H9 (cell line): Measurements from ENCODE around the gene CHD1. TPM values are rescaled to one million over a fixed set of nuclear protein-coding genes. Genes with fewer than 3 reads are reported as not detected.

Experiments used
- DNase-seq: peaks from one replicate; pipeline ENCODE4 v3.0.0-alpha.2; 2017
- H2AFZ ChIP-seq: one replicate; pipeline ENCODE4 v1.6.1; 2013; ENCODE audit warnings: mild to moderate bottlenecking, low read length, control low read depth, moderate library complexity
- H2AK5ac ChIP-seq: 2 replicates; pipeline ENCODE4 v1.6.1; 2013; ENCODE audit warnings: low read length, control low read depth, mixed read lengths; ENCODE audit not compliant: insufficient read length
- H2BK120ac ChIP-seq: one replicate; pipeline ENCODE4 v1.6.1; 2013; ENCODE audit warnings: low read depth, mild to moderate bottlenecking, low read length, control low read depth, inconsistent platforms; ENCODE audit not compliant: poor library complexity, severe bottlenecking
- H2BK12ac ChIP-seq: 2 replicates; pipeline ENCODE4 v1.6.1; 2013; ENCODE audit warnings: low read length, control low read depth, mixed read lengths, low read depth; ENCODE audit not compliant: insufficient read length
- H2BK15ac ChIP-seq: 2 replicates; pipeline ENCODE4 v1.6.1; 2013; ENCODE audit warnings: low read depth, low read length, control low read depth
- H2BK20ac ChIP-seq: one replicate; pipeline ENCODE4 v1.6.1; 2013; ENCODE audit warnings: low read depth, mild to moderate bottlenecking, low read length, control low read depth, inconsistent platforms; ENCODE audit not compliant: poor library complexity, severe bottlenecking
- H2BK5ac ChIP-seq: 2 replicates; pipeline ENCODE4 v1.6.1; 2013; ENCODE audit warnings: low read length, control low read depth, mixed read lengths; ENCODE audit not compliant: insufficient read length
- H3K14ac ChIP-seq: 2 replicates; pipeline ENCODE4 v1.6.1; 2013; ENCODE audit warnings: low read length, control low read depth; ENCODE audit not compliant: insufficient read depth
- H3K18ac ChIP-seq: 2 replicates; pipeline ENCODE4 v1.6.1; 2013; ENCODE audit warnings: low read depth, mild to moderate bottlenecking, mixed read lengths, low read length, control low read depth; ENCODE audit not compliant: insufficient read length
- H3K23ac ChIP-seq: 2 replicates; pipeline ENCODE4 v1.6.1; 2013; ENCODE audit warnings: low read length, control low read depth, mixed read lengths, low read depth; ENCODE audit not compliant: insufficient read length
- H3K23me2 ChIP-seq: 2 replicates; pipeline ENCODE4 v1.6.1; 2013; ENCODE audit warnings: low read depth, mild to moderate bottlenecking, mixed read lengths, low read length, control low read depth; ENCODE audit not compliant: insufficient read length, poor library complexity, severe bottlenecking
- H3K27ac ChIP-seq: 2 replicates; pipeline ENCODE4 v1.5.1; 2013; ENCODE audit warnings: low read length, control low read depth, mixed read lengths, low read depth; ENCODE audit not compliant: insufficient read length
- H3K27me3 ChIP-seq: 2 replicates; pipeline ENCODE4 v1.6.1; 2013; ENCODE audit warnings: low read length, control low read depth, inconsistent platforms; ENCODE audit not compliant: insufficient read depth
- H3K4ac ChIP-seq: 2 replicates; pipeline ENCODE4 v1.6.1; 2013; ENCODE audit warnings: low read depth, mild to moderate bottlenecking, control low read depth, inconsistent platforms, low read length, moderate library complexity
- H3K4me1 ChIP-seq: 2 replicates; pipeline ENCODE4 v1.6.1; 2013; ENCODE audit warnings: low read length, control low read depth, inconsistent platforms; ENCODE audit not compliant: insufficient read depth
- H3K4me2 ChIP-seq: 2 replicates; pipeline ENCODE4 v1.6.1; 2013; ENCODE audit warnings: low read length, control low read depth, mixed read lengths; ENCODE audit not compliant: insufficient read length, insufficient read depth
- H3K56ac ChIP-seq: 2 replicates; pipeline ENCODE4 v1.6.1; 2013; ENCODE audit warnings: low read depth, mild to moderate bottlenecking, mixed read lengths, low read length, control low read depth; ENCODE audit not compliant: insufficient read length
- H3K79me1 ChIP-seq: 2 replicates; pipeline ENCODE4 v1.6.1; 2013; ENCODE audit warnings: low read depth, mild to moderate bottlenecking, moderate library complexity, low read length, control low read depth, inconsistent platforms; ENCODE audit not compliant: insufficient read depth, poor library complexity, severe bottlenecking
- H3K79me2 ChIP-seq: 2 replicates; pipeline ENCODE4 v1.6.1; 2013; ENCODE audit warnings: low read length, control low read depth, inconsistent platforms; ENCODE audit not compliant: insufficient read depth
- H3K9ac ChIP-seq: 2 replicates; pipeline ENCODE4 v1.6.1; 2013; ENCODE audit warnings: low read length, control low read depth, mixed read lengths; ENCODE audit not compliant: insufficient read length; ENCODE audit errors: extremely low read depth
- H3K9me3 ChIP-seq: one replicate; pipeline ENCODE4 v1.6.1; 2013; ENCODE audit warnings: low read depth, low read length, inconsistent platforms; ENCODE audit not compliant: control insufficient read depth
- H3T11ph ChIP-seq: one replicate; pipeline ENCODE4 v1.6.1; 2013; ENCODE audit warnings: mild to moderate bottlenecking, low read length, control low read depth, inconsistent platforms
- H4K20me1 ChIP-seq: one replicate; pipeline ENCODE4 v1.6.1; 2013; ENCODE audit not compliant: control insufficient read depth, insufficient read length, insufficient read depth
- H4K5ac ChIP-seq: 2 replicates; pipeline ENCODE4 v1.6.1; 2013; ENCODE audit warnings: low read depth, mild to moderate bottlenecking, mixed read lengths, low read length, control low read depth; ENCODE audit not compliant: insufficient read length
- H4K8ac ChIP-seq: replicated peaks from 2 replicates; pipeline ENCODE4 v1.6.1; 2013; ENCODE audit warnings: low read length, control low read depth, mixed read lengths, low read depth; ENCODE audit not compliant: insufficient read length
- H4K91ac ChIP-seq: 2 replicates; pipeline ENCODE4 v1.6.1; 2013; ENCODE audit warnings: low read depth, mild to moderate bottlenecking, moderate library complexity, mixed read lengths, low read length, control low read depth; ENCODE audit not compliant: insufficient read length
- H3K27ac Mint-ChIP-seq, 3 experiments: 2 replicates in 2 of 3; 3 replicates in 1 of 3; pipeline ENCODE4 v1.8.0; 2020 to 2021; ENCODE audit warnings: mixed read lengths in 3 of 3, mild to moderate bottlenecking in 1 of 3, moderate library complexity in 1 of 3
- H3K27me3 Mint-ChIP-seq: 2 replicates; pipeline ENCODE4 v1.8.0; 2021; ENCODE audit warnings: low read depth, mild to moderate bottlenecking, moderate library complexity, mixed read lengths
- H3K36me3 Mint-ChIP-seq, 3 experiments: 2 replicates in 2 of 3; 3 replicates in 1 of 3; pipeline ENCODE4 v1.8.0; 2020 to 2021; ENCODE audit warnings: low read depth in 3 of 3, mixed read lengths in 3 of 3; ENCODE audit not compliant: insufficient read depth in 1 of 3
- H3K4me1 Mint-ChIP-seq, 2 experiments: 2 replicates each; pipeline ENCODE4 v1.8.0; 2020; ENCODE audit warnings: mixed read lengths in 2 of 2
- H3K4me3 Mint-ChIP-seq, 2 experiments: 2 replicates in 1 of 2; 3 replicates in 1 of 2; pipeline ENCODE4 v1.8.0; 2020 to 2021; ENCODE audit warnings: mild to moderate bottlenecking in 2 of 2, mixed read lengths in 2 of 2, moderate library complexity in 1 of 2
- H3K9me3 Mint-ChIP-seq, 2 experiments: 2 replicates in 1 of 2; 3 replicates in 1 of 2; pipeline ENCODE4 v1.8.0; 2020; ENCODE audit warnings: mild to moderate bottlenecking in 2 of 2, mixed read lengths in 2 of 2, moderate library complexity in 1 of 2
- WGBS: extraction: QIAGEN DNeasy Blood & Tissue Kit; methylation state at CpG from one replicate; pipeline ENCODE4 v1.1.7; 2013; ENCODE audit warnings: missing lambda C conversion rate, low lambda C conversion rate, mixed read lengths; ENCODE audit not compliant: insufficient read length; ENCODE audit errors: extremely low coverage; 5-methylcytosine and 5-hydroxymethylcytosine counted together
- total RNA-seq: library from RNA; stranded (reverse); gene quantifications from 2 replicates; pipeline ENCODE4 v1.2.1, GENCODE V29; 2021
- TF ChIP-seq, protein P1 (sequence below): fragments of 200-600 bp; sonication (generic); conservative IDR thresholded peaks from 3 replicates; pipeline ENCODE4 v1.8.0; 2021; ENCODE audit warnings: antibody characterized with exemption, mild to moderate bottlenecking

The CHD1 gene
- total RNA-seq, 1 experiment from 2014 or later: 62.7 TPM

DNA sequence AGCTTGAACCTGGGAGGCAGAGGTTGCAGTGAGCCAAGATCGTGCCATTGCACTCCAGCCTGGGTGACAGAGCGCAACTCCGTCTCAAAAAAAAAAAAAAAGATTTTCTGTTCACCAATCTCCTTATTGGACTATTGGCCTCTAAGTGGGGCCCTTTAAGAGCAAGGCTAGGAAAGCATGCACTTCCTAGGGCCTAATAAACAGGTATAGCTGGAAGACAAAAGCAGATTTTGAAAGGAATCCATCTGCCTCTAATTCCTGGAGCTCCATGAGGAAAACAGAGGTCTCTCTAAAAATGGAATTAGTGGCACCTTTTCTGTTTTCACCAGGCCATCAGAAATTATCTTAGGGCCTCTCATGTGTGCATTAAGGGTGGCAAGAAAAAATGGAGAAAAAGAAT lies 85.3 kb downstream of the CHD1 start:
- H2BK5ac ChIP-seq: no peak overlapping the region
- H3K79me2 ChIP-seq: no peaks in the 10 kb centered on the region
- H3K9me3 Mint-ChIP-seq: peaks cover 42 to 46% of the 10 kb centered on the region in 2 experiments
- peaks cover 0 to 5% of the 10 kb centered on the region in 2 experiments; a peak in 1 of 4 replicates for H3K4me1 Mint-ChIP-seq
- H3T11ph ChIP-seq: no peak overlapping the region
- no peak overlapping the region for H3K27ac ChIP-seq
- no peaks in the 10 kb centered on the region for H3K27me3 Mint-ChIP-seq
- H3K14ac ChIP-seq: no peak overlapping the region
- no peak for DNase-seq
- no CpG with 5 or more reads among the region's 3 CpGs for WGBS
- peaks cover 15% of the 10 kb centered on the region for H3K9me3 ChIP-seq
- H3K27ac Mint-ChIP-seq: no peak overlapping the region
- H2AFZ ChIP-seq: no peak overlapping the region
- no peak overlapping the region for H4K5ac ChIP-seq
- no peak overlapping the region for H2BK15ac ChIP-seq
- no peaks in the 10 kb centered on the region for H4K20me1 ChIP-seq
- no peak overlapping the region for H3K4ac ChIP-seq
- no peaks in the 10 kb centered on the region for H3K27me3 ChIP-seq
- no peaks in the 10 kb centered on the region for H3K23me2 ChIP-seq
- H3K79me1 ChIP-seq: no peaks in the 10 kb centered on the region
- no peak overlapping the region for H2BK120ac ChIP-seq
- H3K4me1 ChIP-seq: no peaks in the 10 kb centered on the region
- no peak overlapping the region for H3K4me2 ChIP-seq
- H2BK20ac ChIP-seq: no peak overlapping the region
- no peak overlapping the region for H2BK12ac ChIP-seq
- peaks cover 16 to 42% (median 32%) of the 10 kb centered on the region in 3 experiments for H3K36me3 Mint-ChIP-seq
- H3K4me3 Mint-ChIP-seq: no peak overlapping the region
- no peak overlapping the region for H3K56ac ChIP-seq
- no peak overlapping the region for H3K23ac ChIP-seq
- H3K18ac ChIP-seq: no peak overlapping the region
- H4K91ac ChIP-seq: no peak overlapping the region
- TF ChIP-seq, protein P1, sequence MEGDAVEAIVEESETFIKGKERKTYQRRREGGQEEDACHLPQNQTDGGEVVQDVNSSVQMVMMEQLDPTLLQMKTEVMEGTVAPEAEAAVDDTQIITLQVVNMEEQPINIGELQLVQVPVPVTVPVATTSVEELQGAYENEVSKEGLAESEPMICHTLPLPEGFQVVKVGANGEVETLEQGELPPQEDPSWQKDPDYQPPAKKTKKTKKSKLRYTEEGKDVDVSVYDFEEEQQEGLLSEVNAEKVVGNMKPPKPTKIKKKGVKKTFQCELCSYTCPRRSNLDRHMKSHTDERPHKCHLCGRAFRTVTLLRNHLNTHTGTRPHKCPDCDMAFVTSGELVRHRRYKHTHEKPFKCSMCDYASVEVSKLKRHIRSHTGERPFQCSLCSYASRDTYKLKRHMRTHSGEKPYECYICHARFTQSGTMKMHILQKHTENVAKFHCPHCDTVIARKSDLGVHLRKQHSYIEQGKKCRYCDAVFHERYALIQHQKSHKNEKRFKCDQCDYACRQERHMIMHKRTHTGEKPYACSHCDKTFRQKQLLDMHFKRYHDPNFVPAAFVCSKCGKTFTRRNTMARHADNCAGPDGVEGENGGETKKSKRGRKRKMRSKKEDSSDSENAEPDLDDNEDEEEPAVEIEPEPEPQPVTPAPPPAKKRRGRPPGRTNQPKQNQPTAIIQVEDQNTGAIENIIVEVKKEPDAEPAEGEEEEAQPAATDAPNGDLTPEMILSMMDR: no peak
- no peak overlapping the region for H4K8ac ChIP-seq
- H2AK5ac ChIP-seq: no peak overlapping the region
- H3K9ac ChIP-seq: no peak overlapping the region
